Hepatocyte (in vitro differentiated cells): ENCODE measurements around the gene TGM3. TPM values are rescaled to one million over a fixed set of nuclear protein-coding genes. Genes with fewer than 3 reads are reported as not detected.

Source experiments
- DNase-seq: peaks from one replicate; pipeline ENCODE4 v3.0.0-alpha.2; 2016; ENCODE audit warnings: low spot score
- H2AFZ ChIP-seq: fragments of 200-600 bp; sonication (generic); 2 replicates; pipeline ENCODE4 v1.6.0; 2016; ENCODE audit warnings: antibody characterized with exemption, mild to moderate bottlenecking
- H3K27ac ChIP-seq: fragments of 200-600 bp; sonication (generic); 2 replicates; pipeline ENCODE4 v1.5.1; 2016; ENCODE audit warnings: mild to moderate bottlenecking
- H3K27me3 ChIP-seq: fragments of 200-600 bp; sonication (generic); 2 replicates; pipeline ENCODE4 v1.6.1; 2016
- H3K36me3 ChIP-seq: fragments of 200-600 bp; sonication (generic); replicated peaks from 2 replicates; pipeline ENCODE4 v1.5.1; 2016; ENCODE audit warnings: low read depth; ENCODE audit not compliant: insufficient read depth
- H3K4me1 ChIP-seq: fragments of 200-600 bp; sonication (generic); 2 replicates; pipeline ENCODE4 v1.5.1; 2016; ENCODE audit warnings: mild to moderate bottlenecking, moderate library complexity; ENCODE audit not compliant: insufficient read depth
- H3K4me2 ChIP-seq: fragments of 200-600 bp; sonication (generic); 2 replicates; pipeline ENCODE4 v1.6.0; 2016
- H3K4me3 ChIP-seq: fragments of 200-600 bp; sonication (generic); 2 replicates; pipeline ENCODE4 v1.5.1; 2016; ENCODE audit warnings: mild to moderate bottlenecking
- H3K79me2 ChIP-seq: fragments of 200-600 bp; sonication (generic); 2 replicates; pipeline ENCODE4 v1.6.0; 2017; ENCODE audit warnings: mild to moderate bottlenecking
- H3K9me2 ChIP-seq: fragments of 200-600 bp; sonication (generic); replicated peaks from 2 replicates; pipeline ENCODE4 v1.6.0; 2017; ENCODE audit warnings: mild to moderate bottlenecking; ENCODE audit not compliant: insufficient read depth
- H3K9me3 ChIP-seq: fragments of 200-600 bp; sonication (generic); 2 replicates; pipeline ENCODE4 v1.5.1; 2016; ENCODE audit warnings: low read depth, mild to moderate bottlenecking
- H4K20me1 ChIP-seq: fragments of 200-600 bp; sonication (generic); 2 replicates; pipeline ENCODE4 v1.6.0; 2016; ENCODE audit warnings: mild to moderate bottlenecking; ENCODE audit not compliant: insufficient read depth, poor library complexity, severe bottlenecking
- CTCF ChIP-seq: fragments of 200-600 bp; sonication (generic); IDR thresholded peaks from 2 replicates; pipeline ENCODE4 v1.5.1; 2016; ENCODE audit warnings: antibody characterized with exemption, mild to moderate bottlenecking; ENCODE audit not compliant: poor library complexity
- EZH2 ChIP-seq: fragments of 200-600 bp; sonication (generic); IDR thresholded peaks from 2 replicates; pipeline ENCODE4 v1.6.1; 2016; ENCODE audit warnings: antibody characterized with exemption, mild to moderate bottlenecking, borderline replicate concordance
- EZH2phosphoT487 ChIP-seq: fragments of 200-600 bp; sonication (generic); IDR thresholded peaks from one replicate; pipeline ENCODE4 v1.6.1; 2018; ENCODE audit warnings: antibody characterized with exemption, mild to moderate bottlenecking, low read depth, moderate library complexity; ENCODE audit not compliant: unreplicated experiment, severe bottlenecking
- WGBS: methylation state at CpG from one replicate; pipeline ENCODE4 v1.1.6; 2016; ENCODE audit warnings: low lambda C conversion rate; ENCODE audit errors: missing lambda C conversion rate; 5-methylcytosine and 5-hydroxymethylcytosine counted together
- polyA plus RNA-seq: library from polyadenylated mRNA; unstranded; fragments of >200 nt; fragmentation: Nextera tagmentation; extraction: Ambion mirVana; gene quantifications from 2 replicates; pipeline ENCODE4 v1.2.1, GENCODE V29; 2016
- total RNA-seq: library from RNA; depleted of rRNA; stranded (reverse); fragments of >200 nt; gene quantifications from 2 replicates; pipeline ENCODE4 v1.2.3, GENCODE V29; 2014

Gene TGM3
- total and polyA plus RNA-seq, 2 experiments from 2014 or later = 0.15 to 0.23 TPM

GRCh38 chr20:2358006-2358405 lies 62.2 kb downstream of the TGM3 start:
- Histone ChIP-seq H3K9me3 (peaks cover 6% of the 10 kb centered on the region), H3K9me2 (no peaks in the 10 kb centered on the region), H3K4me1 (no peaks in the 10 kb centered on the region), H3K27ac (no peak overlapping the region), H2AFZ (no peak overlapping the region), H4K20me1 (no peaks in the 10 kb centered on the region), H3K36me3 (no peaks in the 10 kb centered on the region), H3K4me2 (no peak overlapping the region), H3K4me3 (no peak overlapping the region), H3K79me2 (no peaks in the 10 kb centered on the region), H3K27me3 (no peaks in the 10 kb centered on the region)
- no peak for TF ChIP-seq EZH2
- no peak for TF ChIP-seq EZH2phosphoT487
- no peak for TF ChIP-seq CTCF
- WGBS = 81% methylated on average over 3 of the region's 3 CpGs
- DNase-seq = no peak

GRCh38 chr20:2361035-2361593 lies 65.3 kb downstream of the TGM3 start:
- no peak overlapping the region for H3K4me3 ChIP-seq
- no peak overlapping the region for H2AFZ ChIP-seq
- no peaks in the 10 kb centered on the region for H4K20me1 ChIP-seq
- peaks cover 6% of the 10 kb centered on the region for H3K9me3 ChIP-seq
- no peak overlapping the region for H3K27ac ChIP-seq
- DNase-seq = no peak
- no peaks in the 10 kb centered on the region for H3K36me3 ChIP-seq
- TF ChIP-seq EZH2phosphoT487 (no peak), EZH2 (no peak), CTCF (no peak)
- H3K4me2 ChIP-seq = no peak overlapping the region
- no peaks in the 10 kb centered on the region for H3K4me1 ChIP-seq
- H3K79me2 ChIP-seq = no peaks in the 10 kb centered on the region
- H3K27me3 ChIP-seq = no peaks in the 10 kb centered on the region
- no peaks in the 10 kb centered on the region for H3K9me2 ChIP-seq

GRCh38 chr20:2363187-2363586 lies 67.4 kb downstream of the TGM3 start:
- no peak overlapping the region for H3K27ac ChIP-seq
- no peaks in the 10 kb centered on the region for H3K9me2 ChIP-seq
- H3K4me1 ChIP-seq = no peaks in the 10 kb centered on the region
- H4K20me1 ChIP-seq = no peaks in the 10 kb centered on the region
- no peaks in the 10 kb centered on the region for H3K79me2 ChIP-seq
- H3K9me3 ChIP-seq = peaks cover 6% of the 10 kb centered on the region
- H2AFZ ChIP-seq = no peak overlapping the region
- H3K4me3 ChIP-seq = no peak overlapping the region
- no peak for DNase-seq
- H3K4me2 ChIP-seq = no peak overlapping the region
- 90% methylated on average over 2 of the region's 2 CpGs for WGBS
- no peaks in the 10 kb centered on the region for H3K27me3 ChIP-seq
- TF ChIP-seq CTCF (no peak), EZH2 (no peak), EZH2phosphoT487 (no peak)
- H3K36me3 ChIP-seq = no peaks in the 10 kb centered on the region

GRCh38 chr20:2363587-2363986 lies 67.8 kb downstream of the TGM3 start:
- Histone ChIP-seq H3K79me2 (no peaks in the 10 kb centered on the region), H3K9me2 (no peaks in the 10 kb centered on the region), H3K27ac (no peak overlapping the region), H3K4me3 (no peak overlapping the region), H3K36me3 (no peaks in the 10 kb centered on the region), H4K20me1 (no peaks in the 10 kb centered on the region), H3K4me2 (no peak overlapping the region), H3K4me1 (no peaks in the 10 kb centered on the region), H3K27me3 (no peaks in the 10 kb centered on the region), H2AFZ (no peak overlapping the region), H3K9me3 (peaks cover 6% of the 10 kb centered on the region)
- TF ChIP-seq CTCF = no peak
- no peak for TF ChIP-seq EZH2
- TF ChIP-seq EZH2phosphoT487 = no peak
- 76% methylated on average over 1 of the region's 1 CpG for WGBS
- DNase-seq = no peak
